ENCODE measurements around the gene RGS7.

GRCh38 chr1:241097479-241097878, 259.5 kb downstream of the RGS7 start:
- no peak for TF ChIP-seq CTCF (IDR thresholded peaks at IDR 0.05)
- TF ChIP-seq POLR2A (IDR thresholded peaks at IDR 0.05), result no peak

Data from right lobe of liver (tissue), 4 donors.